Transverse colon (tissue), 3 donors: ENCODE results near the gene NOP56.

Experiments
- POLR2A ChIP-seq: fragments of 450-650 bp; IDR thresholded peaks from one replicate; pipeline ENCODE4 v1.6.1; 2016; ENCODE audit warnings: antibody characterized with exemption, mild to moderate bottlenecking, moderate library complexity
- TF ChIP-seq, protein P1 (sequence below), 5 experiments: fragments of 200-600 bp in 3 of 5; fragments of 450-650 bp in 2 of 5; sonication (generic) in 3 of 5; IDR thresholded peaks; 1 replicate in 2 of 5; 2 replicates in 3 of 5; pipeline ENCODE4 v1.5.1; 2016 to 2017; ENCODE audit warnings: antibody characterized with exemption in 5 of 5, inconsistent platforms in 3 of 5, mild to moderate bottlenecking in 2 of 5, moderate library complexity in 1 of 5

DNA sequence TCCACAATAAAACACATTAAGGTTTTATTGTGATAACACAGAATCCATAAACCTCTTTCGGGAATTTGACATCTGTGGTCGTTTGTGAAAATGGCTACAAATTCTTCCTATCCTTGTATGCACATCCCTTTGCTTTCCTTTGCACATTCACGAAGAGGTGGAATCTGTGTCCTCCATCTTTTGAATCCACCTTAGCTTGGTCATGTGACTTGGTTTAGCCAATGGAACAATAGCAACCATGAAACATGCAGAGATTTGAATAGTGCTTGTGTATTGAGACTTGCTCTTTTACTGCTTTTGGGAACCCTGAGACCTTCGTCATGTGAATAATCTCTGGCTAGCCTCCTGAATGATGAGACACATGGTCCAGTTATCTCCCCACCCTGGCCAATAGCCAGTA is 49.7 kb upstream of the NOP56 start:
- TF ChIP-seq, protein P1, sequence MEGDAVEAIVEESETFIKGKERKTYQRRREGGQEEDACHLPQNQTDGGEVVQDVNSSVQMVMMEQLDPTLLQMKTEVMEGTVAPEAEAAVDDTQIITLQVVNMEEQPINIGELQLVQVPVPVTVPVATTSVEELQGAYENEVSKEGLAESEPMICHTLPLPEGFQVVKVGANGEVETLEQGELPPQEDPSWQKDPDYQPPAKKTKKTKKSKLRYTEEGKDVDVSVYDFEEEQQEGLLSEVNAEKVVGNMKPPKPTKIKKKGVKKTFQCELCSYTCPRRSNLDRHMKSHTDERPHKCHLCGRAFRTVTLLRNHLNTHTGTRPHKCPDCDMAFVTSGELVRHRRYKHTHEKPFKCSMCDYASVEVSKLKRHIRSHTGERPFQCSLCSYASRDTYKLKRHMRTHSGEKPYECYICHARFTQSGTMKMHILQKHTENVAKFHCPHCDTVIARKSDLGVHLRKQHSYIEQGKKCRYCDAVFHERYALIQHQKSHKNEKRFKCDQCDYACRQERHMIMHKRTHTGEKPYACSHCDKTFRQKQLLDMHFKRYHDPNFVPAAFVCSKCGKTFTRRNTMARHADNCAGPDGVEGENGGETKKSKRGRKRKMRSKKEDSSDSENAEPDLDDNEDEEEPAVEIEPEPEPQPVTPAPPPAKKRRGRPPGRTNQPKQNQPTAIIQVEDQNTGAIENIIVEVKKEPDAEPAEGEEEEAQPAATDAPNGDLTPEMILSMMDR (IDR thresholded peaks at IDR 0.05) = no peak
- TF ChIP-seq POLR2A = no peak
